Activated T-cell treated with anti-CD3 and anti-CD28 coated beads, Interleukin-2, amount 50 U/mL, for 4 hours (primary cell): ENCODE measurements around the gene VMAC. TPM values are rescaled to one million over a fixed set of nuclear protein-coding genes. Genes with fewer than 3 reads are reported as not detected.

Source experiments
- ATAC-seq, 2 donors: fragments of 200-7000 bp; cut with Tn5 transposase; one replicate each; pipeline ENCODE4 v1.10.0; 2021
- DNase-seq: peaks from one replicate; pipeline ENCODE4 v3.0.0-alpha.2; 2020
- H3K27me3 Mint-ChIP-seq: one replicate; pipeline ENCODE4 v1.8.0; 2021; ENCODE audit warnings: low read depth, mixed read lengths
- H3K36me3 Mint-ChIP-seq: one replicate; pipeline ENCODE4 v1.8.0; 2022; ENCODE audit warnings: mixed read lengths; ENCODE audit not compliant: insufficient read depth
- H3K4me1 Mint-ChIP-seq: one replicate; pipeline ENCODE4 v1.8.0; 2021; ENCODE audit warnings: low read depth, mixed read lengths
- H3K4me3 Mint-ChIP-seq: one replicate; pipeline ENCODE4 v1.8.0; 2021; ENCODE audit warnings: mild to moderate bottlenecking, moderate library complexity, mixed read lengths
- H3K9me3 Mint-ChIP-seq: one replicate; pipeline ENCODE4 v1.8.0; 2021; ENCODE audit warnings: mixed read lengths
- total RNA-seq, 3 donors: library from RNA; stranded (reverse); gene quantifications; one replicate each; pipeline ENCODE4 v1.2.1, GENCODE V29; 2021

Gene VMAC
- total RNA-seq, 3 donors from 2014 or later = 1.3 to 1.8 (median 1.7) TPM

DNA sequence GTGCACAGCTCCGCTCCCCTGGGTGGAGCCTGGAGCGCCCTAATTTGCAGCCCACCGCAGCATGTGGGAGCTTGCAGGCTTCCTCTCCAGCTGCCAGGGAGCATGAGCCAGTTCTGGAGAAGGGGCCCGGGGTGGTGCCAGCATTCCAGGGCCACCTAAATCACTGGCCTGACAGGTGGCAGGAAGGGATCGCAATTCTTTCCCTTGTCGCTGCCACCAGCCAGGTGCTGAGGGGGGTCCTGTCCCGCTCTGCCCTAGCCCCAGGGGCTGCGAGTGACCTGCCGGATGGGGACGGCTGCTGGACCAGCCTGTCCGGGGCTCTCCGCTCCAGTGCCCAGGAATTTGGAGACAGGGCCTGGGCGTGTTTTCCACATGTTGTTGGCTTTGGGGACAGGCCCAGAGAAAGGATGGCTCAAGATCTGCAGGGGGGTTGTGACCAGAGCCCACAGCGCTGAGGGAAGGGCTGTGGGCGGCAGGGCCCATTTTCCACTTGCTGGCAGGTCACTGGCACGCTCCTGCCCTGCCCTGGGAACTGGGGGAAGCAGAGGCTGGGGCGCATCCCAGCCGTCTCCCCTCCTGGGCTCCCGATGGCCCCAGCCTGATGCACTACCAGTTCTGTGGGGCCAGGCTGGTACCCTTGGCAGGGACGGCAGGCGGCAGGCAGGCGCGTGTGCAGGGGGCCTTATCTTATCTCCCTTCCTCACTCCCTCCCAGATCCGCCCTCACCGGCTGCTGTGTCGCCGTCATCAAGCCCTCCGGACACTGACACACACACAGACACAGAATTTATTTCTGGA lies 10.6 kb upstream of the VMAC start:
- Mint-ChIP-seq H3K4me3 (no peak overlapping the region), H3K9me3 (no peaks in the 10 kb centered on the region), H3K36me3 (peaks cover 2% of the 10 kb centered on the region), H3K4me1 (peaks cover 4% of the 10 kb centered on the region), H3K27me3 (peaks cover 5% of the 10 kb centered on the region)
- no peak for DNase-seq
- no peak for ATAC-seq

- DNase-seq = no peak
- no peak for ATAC-seq
- H3K9me3 Mint-ChIP-seq = no peaks in the 10 kb centered on the region
- H3K4me3 Mint-ChIP-seq = no peak overlapping the region
- peaks cover 2% of the 10 kb centered on the region for H3K36me3 Mint-ChIP-seq
- H3K27me3 Mint-ChIP-seq = no peaks in the 10 kb centered on the region
- peaks cover 4% of the 10 kb centered on the region for H3K4me1 Mint-ChIP-seq
Observed at GRCh38 chr19:5894704-5895349, 9.8 kb upstream of the VMAC start.

GRCh38 chr19:5895409-5895808 lies 9.3 kb upstream of the VMAC start:
- DNase-seq (no peak), ATAC-seq (no peak)
- peaks cover 8% of the 10 kb centered on the region for H3K36me3 Mint-ChIP-seq
- H3K27me3 Mint-ChIP-seq = no peaks in the 10 kb centered on the region
- H3K9me3 Mint-ChIP-seq = no peaks in the 10 kb centered on the region
- H3K4me3 Mint-ChIP-seq = no peak overlapping the region
- peaks cover 9% of the 10 kb centered on the region for H3K4me1 Mint-ChIP-seq

- Mint-ChIP-seq H3K36me3 (peaks cover 8% of the 10 kb centered on the region), H3K4me1 (peaks cover 9% of the 10 kb centered on the region), H3K27me3 (no peaks in the 10 kb centered on the region), H3K9me3 (no peaks in the 10 kb centered on the region), H3K4me3 (no peak overlapping the region)
- no peak for DNase-seq
- ATAC-seq = no peak
Observed at GRCh38 chr19:5895890-5896289, 8.8 kb upstream of the VMAC start.

- H3K4me1 Mint-ChIP-seq = peaks cover 15% of the 10 kb centered on the region
- H3K36me3 Mint-ChIP-seq = peaks cover 10% of the 10 kb centered on the region
- ATAC-seq (no peak), DNase-seq (no peak)
- H3K27me3 Mint-ChIP-seq = no peaks in the 10 kb centered on the region
- no peaks in the 10 kb centered on the region for H3K9me3 Mint-ChIP-seq
- H3K4me3 Mint-ChIP-seq = no peak overlapping the region
Observed at GRCh38 chr19:5896365-5897076, 8.2 kb upstream of the VMAC start.

GRCh38 chr19:5897189-5897969 lies 7.3 kb upstream of the VMAC start:
- H3K27me3 Mint-ChIP-seq = no peaks in the 10 kb centered on the region
- H3K4me3 Mint-ChIP-seq = no peak overlapping the region
- DNase-seq (no peak), ATAC-seq (no peak)
- no peaks in the 10 kb centered on the region for H3K9me3 Mint-ChIP-seq
- H3K36me3 Mint-ChIP-seq = peaks cover 10% of the 10 kb centered on the region
- peaks cover 15% of the 10 kb centered on the region for H3K4me1 Mint-ChIP-seq

DNA sequence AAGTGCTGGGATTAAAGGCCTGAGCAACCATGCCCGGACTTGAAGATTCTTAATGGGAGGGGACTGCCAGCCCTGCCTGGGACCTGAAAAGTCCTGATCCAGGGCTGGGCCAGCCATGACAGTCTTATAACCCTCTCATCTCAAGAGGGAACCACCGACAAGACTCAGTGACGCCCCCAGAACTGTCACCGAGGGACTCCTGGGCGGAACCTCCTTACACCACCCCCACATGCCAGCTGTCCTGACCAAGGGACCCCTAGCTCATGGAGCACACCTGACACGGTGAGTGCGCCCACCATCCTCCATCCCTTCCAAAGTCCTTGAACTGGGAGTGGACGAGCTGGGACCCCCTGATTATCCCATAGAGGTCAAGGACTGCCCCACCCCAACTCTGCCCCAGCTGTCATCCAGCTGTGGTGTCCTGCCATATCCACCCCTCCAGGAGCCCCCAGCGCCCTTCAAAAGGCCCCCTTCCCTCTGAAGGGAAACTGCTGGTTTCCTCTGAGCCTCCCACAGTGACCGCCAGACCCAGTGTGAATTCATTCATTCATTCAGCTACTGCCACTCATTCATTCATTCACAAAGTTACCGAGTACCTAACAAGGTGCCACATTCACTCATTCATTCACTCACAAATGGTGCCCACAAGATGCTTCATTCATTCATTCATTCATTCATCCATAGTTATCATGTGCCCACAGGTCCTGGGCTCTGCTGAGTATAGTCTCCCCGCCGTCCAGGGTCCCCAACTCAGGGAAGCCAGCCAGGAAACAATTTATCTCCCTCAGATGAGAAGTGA lies 4.7 kb upstream of the VMAC start:
- no peaks in the 10 kb centered on the region for H3K9me3 Mint-ChIP-seq
- no peak overlapping the region for H3K4me3 Mint-ChIP-seq

GRCh38 chr19:5900976-5901375 lies 3.7 kb upstream of the VMAC start:
- H3K4me3 Mint-ChIP-seq = peak overlapping the region; percentile 39
- no peak for ATAC-seq
- H3K4me1 Mint-ChIP-seq = peaks cover 20% of the 10 kb centered on the region
- H3K27me3 Mint-ChIP-seq = no peaks in the 10 kb centered on the region
- no peaks in the 10 kb centered on the region for H3K9me3 Mint-ChIP-seq
- DNase-seq = no peak
- H3K36me3 Mint-ChIP-seq = peaks cover 10% of the 10 kb centered on the region

More for the DNA sequence above, 4.7 kb upstream of the VMAC start:
- Mint-ChIP-seq H3K4me1 (peaks cover 18% of the 10 kb centered on the region), H3K27me3 (no peaks in the 10 kb centered on the region), H3K36me3 (peaks cover 12% of the 10 kb centered on the region)
- ATAC-seq (no peak), DNase-seq (no peak)

GRCh38 chr19:5903056-5903623 lies 1.5 kb upstream of the VMAC start:
- no peaks in the 10 kb centered on the region for H3K27me3 Mint-ChIP-seq
- ATAC-seq (no peak), DNase-seq (no peak)
- H3K4me3 Mint-ChIP-seq = peak overlapping the region; percentile 99
- H3K4me1 Mint-ChIP-seq = peaks cover 32% of the 10 kb centered on the region
- no peaks in the 10 kb centered on the region for H3K9me3 Mint-ChIP-seq
- peaks cover 11% of the 10 kb centered on the region for H3K36me3 Mint-ChIP-seq

DNA sequence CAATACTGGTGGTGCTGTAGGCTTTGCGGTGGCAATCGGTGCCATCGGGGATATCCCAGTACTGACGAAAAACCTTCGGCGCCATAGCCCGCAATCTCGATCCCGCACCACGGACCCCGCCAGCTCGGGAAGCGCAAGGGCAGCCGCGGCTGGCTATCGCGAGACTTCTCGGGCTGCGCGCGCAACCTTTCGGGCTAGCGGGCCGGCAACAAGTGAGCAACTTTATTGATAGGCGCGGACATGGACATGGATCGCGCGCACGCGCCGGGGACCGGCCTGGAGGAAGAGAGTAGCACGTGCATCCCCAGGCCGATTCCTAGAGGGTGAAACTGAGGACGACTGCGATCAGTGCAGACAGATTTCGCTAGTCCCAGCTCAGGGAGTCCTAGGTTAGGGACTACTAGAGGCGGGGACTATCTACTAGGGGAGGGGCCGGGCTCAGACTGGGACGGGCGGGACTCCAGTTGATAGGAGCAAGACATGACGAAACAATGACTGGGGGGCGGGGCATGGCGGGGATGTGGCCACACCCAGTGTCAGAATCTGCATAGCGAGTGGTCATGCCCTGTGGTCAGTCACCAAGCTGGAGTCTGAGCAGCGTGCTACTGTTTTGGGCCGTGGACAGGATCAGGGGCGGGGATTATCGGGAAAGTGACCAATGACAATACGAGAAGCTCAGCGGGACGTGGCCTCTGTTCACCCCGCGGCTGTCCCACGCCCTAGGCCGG lies 884 bp upstream of the VMAC start, which contains the start of gene NDUFA11:
Gene NDUFA11, minus strand, starts transcription at position 167 of the 728 bp plus-strand sequence. Its CDS starts 82 bp downstream, at position 85.
- Mint-ChIP-seq H3K36me3 (peaks cover 11% of the 10 kb centered on the region), H3K27me3 (no peaks in the 10 kb centered on the region), H3K9me3 (no peaks in the 10 kb centered on the region), H3K4me1 (peaks cover 32% of the 10 kb centered on the region), H3K4me3 (peak within 1 kb of the TSS; percentile 99)
- peak; percentile 65 to 66 for ATAC-seq
- peak; percentile 95 for DNase-seq

DNA sequence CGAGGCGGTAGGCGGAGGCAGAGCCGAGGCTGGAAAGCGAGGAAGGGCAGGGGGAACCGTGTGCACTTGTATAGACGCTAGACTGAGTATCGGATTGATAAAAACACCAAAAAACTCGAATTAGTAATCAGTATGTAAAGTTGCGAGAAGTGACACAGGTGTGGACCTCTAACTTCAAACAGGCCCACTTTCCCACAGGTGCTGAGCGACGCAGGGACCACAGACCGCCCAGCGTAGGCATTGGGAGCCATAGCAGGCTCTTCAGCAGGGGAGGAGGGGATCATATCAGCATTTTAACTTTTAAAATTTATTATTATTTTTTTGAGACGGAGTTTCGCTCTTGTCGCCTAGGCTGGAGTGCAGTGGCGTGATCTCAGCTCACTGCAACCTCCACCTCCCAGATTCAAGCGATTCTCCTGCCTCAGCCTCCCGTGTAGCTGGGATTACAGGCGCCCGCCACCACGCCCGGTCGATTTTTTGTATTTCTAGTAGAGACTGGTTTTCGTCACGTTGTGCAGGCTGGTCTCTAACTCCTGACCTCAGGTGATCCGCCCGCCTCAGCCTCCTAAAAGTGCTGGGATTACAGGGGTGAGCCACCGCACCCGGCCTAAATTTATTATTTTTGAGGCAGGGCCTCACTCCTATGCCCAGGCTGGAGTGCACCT lies 574 bp downstream of the VMAC start:
- ATAC-seq = no peak
- Mint-ChIP-seq H3K36me3 (peaks cover 12% of the 10 kb centered on the region), H3K9me3 (no peaks in the 10 kb centered on the region), H3K4me1 (peaks cover 29% of the 10 kb centered on the region), H3K4me3 (peak overlapping the region; percentile 99), H3K27me3 (no peaks in the 10 kb centered on the region)
- DNase-seq = no peak

DNA sequence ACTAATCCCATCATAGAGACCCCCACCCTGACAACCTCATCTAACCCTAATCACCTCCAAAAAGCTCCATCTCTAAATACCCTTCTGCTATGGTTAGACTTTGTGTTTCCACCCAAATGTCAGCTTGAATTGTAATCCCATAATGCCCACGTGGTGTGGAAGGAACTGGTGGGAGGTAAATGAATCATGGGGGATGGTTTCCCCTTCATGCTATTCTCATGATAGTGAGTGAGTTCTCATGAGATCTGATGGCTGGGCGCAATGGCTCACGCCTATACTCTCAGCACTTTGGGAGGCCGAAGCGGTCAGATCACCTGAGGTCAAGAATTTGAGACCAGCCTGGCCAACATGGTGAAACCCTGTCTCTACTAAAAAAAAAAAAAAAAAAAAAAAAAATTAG lies 2.6 kb downstream of the VMAC start:
- Mint-ChIP-seq H3K4me1 (peaks cover 20% of the 10 kb centered on the region), H3K4me3 (peak overlapping the region; percentile 60), H3K9me3 (no peaks in the 10 kb centered on the region), H3K36me3 (peaks cover 8% of the 10 kb centered on the region), H3K27me3 (no peaks in the 10 kb centered on the region)
- DNase-seq (no peak), ATAC-seq (no peak)
